HEK293 (cell line): Measurements from ENCODE around the gene RPS6KC1.

ENCODE experiments used
- CTCF ChIA-PET: fragments of 350-600 bp; formaldehyde crosslinking; extraction: SDS; loops from one replicate; lab custom pipeline; 2021; ENCODE audit warnings: antibody characterized with exemption; lab: Yijun Ruan, JAX
- POLR2A ChIA-PET: fragments of 300-600 bp; formaldehyde crosslinking; extraction: SDS; loops from one replicate; lab custom pipeline; 2020; ENCODE audit warnings: antibody characterized with exemption, inconsistent platforms; lab: Yijun Ruan, JAX
- H3K27ac ChIP-seq: fragments of 200-500 bp; sonication (Bioruptor generic); 2 replicates; pipeline ENCODE4 v1.5.1; 2014; ENCODE audit warnings: low read depth, low read length, control low read depth, inconsistent platforms; ENCODE audit errors: extremely low read depth
- H3K36me3 ChIP-seq, 2 experiments: fragments of 200-500 bp in 1 of 2; sonication (Bioruptor generic) in 1 of 2; 1 replicate in 1 of 2; 2 replicates in 1 of 2; pipeline ENCODE4 v1.5.1; 2014 to 2017; ENCODE audit warnings: inconsistent platforms in 2 of 2, low read length in 2 of 2; ENCODE audit not compliant: control insufficient read depth in 2 of 2, insufficient read depth in 1 of 2
- H3K4me1 ChIP-seq: fragments of 200-500 bp; sonication (Bioruptor generic); 2 replicates; pipeline ENCODE4 v1.5.1; 2014; ENCODE audit warnings: mild to moderate bottlenecking, low read length, inconsistent platforms; ENCODE audit not compliant: control insufficient read depth, insufficient read depth
- H3K4me3 ChIP-seq: 2 replicates; pipeline ENCODE4 v1.5.1; 2011; ENCODE audit warnings: low read depth, mild to moderate bottlenecking, control low read depth, low read length, moderate library complexity
- H3K9me3 ChIP-seq: fragments of 200-500 bp; sonication (Bioruptor generic); 2 replicates; pipeline ENCODE4 v1.5.1; 2014; ENCODE audit warnings: low read depth, low read length, inconsistent platforms; ENCODE audit not compliant: control insufficient read depth, insufficient read depth
- BCL11A ChIP-seq: fragments of 450-650 bp; formaldehyde crosslinking; IDR thresholded peaks from 2 replicates; pipeline ENCODE4 v1.5.1; 2016; ENCODE audit warnings: low read depth, missing biosample characterization, missing genetic modification characterization
- GLI4 ChIP-seq: fragments of 450-650 bp; formaldehyde crosslinking; IDR thresholded peaks from 2 replicates; pipeline ENCODE4 v1.5.1; 2016; ENCODE audit warnings: missing biosample characterization, missing genetic modification characterization
- ZBTB21 ChIP-seq: fragments of 450-650 bp; formaldehyde crosslinking; IDR thresholded peaks from 2 replicates; pipeline ENCODE4 v1.5.1; 2017; ENCODE audit warnings: missing biosample characterization, missing genetic modification characterization
- ZBTB7A ChIP-seq: fragments of 450-650 bp; formaldehyde crosslinking; IDR thresholded peaks from 2 replicates; pipeline ENCODE4 v1.5.1; 2016; ENCODE audit warnings: low read depth, missing biosample characterization, missing genetic modification characterization
- ZNF112 ChIP-seq: fragments of 450-650 bp; formaldehyde crosslinking; IDR thresholded peaks from 2 replicates; pipeline ENCODE4 v1.5.0; 2017; ENCODE audit warnings: missing biosample characterization, missing genetic modification characterization
- ZNF133 ChIP-seq: fragments of 450-650 bp; formaldehyde crosslinking; IDR thresholded peaks from 2 replicates; pipeline ENCODE4 v1.5.1; 2016; ENCODE audit warnings: missing biosample characterization, missing genetic modification characterization
- ZNF184 ChIP-seq: fragments of 450-650 bp; IDR thresholded peaks from 2 replicates; pipeline ENCODE4 v1.5.1; 2018; ENCODE audit warnings: missing biosample characterization, mild to moderate bottlenecking, missing genetic modification characterization
- ZNF311 ChIP-seq: fragments of 450-650 bp; formaldehyde crosslinking; IDR thresholded peaks from 2 replicates; pipeline ENCODE4 v1.5.1; 2017; ENCODE audit warnings: missing biosample characterization, missing genetic modification characterization, borderline replicate concordance
- ZNF521 ChIP-seq: fragments of 450-650 bp; formaldehyde crosslinking; IDR thresholded peaks from 2 replicates; pipeline ENCODE4 v1.5.1; 2017; ENCODE audit warnings: missing biosample characterization, mild to moderate bottlenecking, missing genetic modification characterization
- ZNF571 ChIP-seq: fragments of 450-650 bp; formaldehyde crosslinking; IDR thresholded peaks from 2 replicates; pipeline ENCODE4 v1.5.0; 2017; ENCODE audit warnings: missing biosample characterization, missing genetic modification characterization
- ZNF629 ChIP-seq: fragments of 450-650 bp; formaldehyde crosslinking; IDR thresholded peaks from 2 replicates; pipeline ENCODE4 v1.5.1; 2017; ENCODE audit warnings: missing biosample characterization, missing genetic modification characterization
- ZNF658 ChIP-seq: fragments of 450-650 bp; formaldehyde crosslinking; IDR thresholded peaks from 2 replicates; pipeline ENCODE4; 2016; ENCODE audit warnings: missing biosample characterization, missing genetic modification characterization
- ZNF664 ChIP-seq: fragments of 450-650 bp; formaldehyde crosslinking; IDR thresholded peaks from 2 replicates; pipeline ENCODE4 v1.5.1; 2016; ENCODE audit warnings: missing biosample characterization, missing genetic modification characterization
- ZNF777 ChIP-seq: fragments of 450-650 bp; formaldehyde crosslinking; IDR thresholded peaks from 2 replicates; pipeline ENCODE4 v1.5.1; 2017; ENCODE audit warnings: missing biosample characterization, missing genetic modification characterization, borderline replicate concordance
- ZNF792 ChIP-seq: fragments of 450-650 bp; formaldehyde crosslinking; IDR thresholded peaks from 2 replicates; pipeline ENCODE4 v1.5.1; 2016; ENCODE audit warnings: missing biosample characterization, missing genetic modification characterization
- ZNF843 ChIP-seq: fragments of 450-650 bp; formaldehyde crosslinking; IDR thresholded peaks from 2 replicates; pipeline ENCODE4 v1.5.1; 2016; ENCODE audit warnings: missing biosample characterization, missing genetic modification characterization
- ZSCAN23 ChIP-seq: fragments of 450-650 bp; formaldehyde crosslinking; IDR thresholded peaks from 2 replicates; pipeline ENCODE4 v1.5.1; 2016; ENCODE audit warnings: missing biosample characterization, missing genetic modification characterization
- TF ChIP-seq, protein P1 (sequence below): fragments of 450-650 bp; formaldehyde crosslinking; IDR thresholded peaks from 2 replicates; pipeline ENCODE4 v1.5.1; 2017; ENCODE audit warnings: missing biosample characterization, missing genetic modification characterization
- TF ChIP-seq, protein P2 (sequence below): fragments of 450-650 bp; formaldehyde crosslinking; IDR thresholded peaks from 2 replicates; pipeline ENCODE4 v1.5.1; 2016; ENCODE audit warnings: missing biosample characterization, missing genetic modification characterization, low read depth
- TF ChIP-seq, protein P3 (sequence below): fragments of 450-650 bp; formaldehyde crosslinking; IDR thresholded peaks from 2 replicates; pipeline ENCODE4 v1.5.1; 2016; ENCODE audit warnings: missing biosample characterization, missing genetic modification characterization
- TF ChIP-seq, protein P4 (sequence below): fragments of 450-650 bp; formaldehyde crosslinking; IDR thresholded peaks from 2 replicates; pipeline ENCODE4 v1.5.1; 2016; ENCODE audit warnings: missing biosample characterization, missing genetic modification characterization
- TF ChIP-seq, protein P5 (sequence below): fragments of 450-650 bp; formaldehyde crosslinking; IDR thresholded peaks from 2 replicates; pipeline ENCODE4 v1.5.1; 2017; ENCODE audit warnings: missing biosample characterization, missing genetic modification characterization
- TF ChIP-seq, protein P6 (sequence below): fragments of 450-650 bp; formaldehyde crosslinking; IDR thresholded peaks from 2 replicates; pipeline ENCODE4 v1.5.1; 2016; ENCODE audit warnings: missing biosample characterization, missing genetic modification characterization

Gene RPS6KC1, protein sequence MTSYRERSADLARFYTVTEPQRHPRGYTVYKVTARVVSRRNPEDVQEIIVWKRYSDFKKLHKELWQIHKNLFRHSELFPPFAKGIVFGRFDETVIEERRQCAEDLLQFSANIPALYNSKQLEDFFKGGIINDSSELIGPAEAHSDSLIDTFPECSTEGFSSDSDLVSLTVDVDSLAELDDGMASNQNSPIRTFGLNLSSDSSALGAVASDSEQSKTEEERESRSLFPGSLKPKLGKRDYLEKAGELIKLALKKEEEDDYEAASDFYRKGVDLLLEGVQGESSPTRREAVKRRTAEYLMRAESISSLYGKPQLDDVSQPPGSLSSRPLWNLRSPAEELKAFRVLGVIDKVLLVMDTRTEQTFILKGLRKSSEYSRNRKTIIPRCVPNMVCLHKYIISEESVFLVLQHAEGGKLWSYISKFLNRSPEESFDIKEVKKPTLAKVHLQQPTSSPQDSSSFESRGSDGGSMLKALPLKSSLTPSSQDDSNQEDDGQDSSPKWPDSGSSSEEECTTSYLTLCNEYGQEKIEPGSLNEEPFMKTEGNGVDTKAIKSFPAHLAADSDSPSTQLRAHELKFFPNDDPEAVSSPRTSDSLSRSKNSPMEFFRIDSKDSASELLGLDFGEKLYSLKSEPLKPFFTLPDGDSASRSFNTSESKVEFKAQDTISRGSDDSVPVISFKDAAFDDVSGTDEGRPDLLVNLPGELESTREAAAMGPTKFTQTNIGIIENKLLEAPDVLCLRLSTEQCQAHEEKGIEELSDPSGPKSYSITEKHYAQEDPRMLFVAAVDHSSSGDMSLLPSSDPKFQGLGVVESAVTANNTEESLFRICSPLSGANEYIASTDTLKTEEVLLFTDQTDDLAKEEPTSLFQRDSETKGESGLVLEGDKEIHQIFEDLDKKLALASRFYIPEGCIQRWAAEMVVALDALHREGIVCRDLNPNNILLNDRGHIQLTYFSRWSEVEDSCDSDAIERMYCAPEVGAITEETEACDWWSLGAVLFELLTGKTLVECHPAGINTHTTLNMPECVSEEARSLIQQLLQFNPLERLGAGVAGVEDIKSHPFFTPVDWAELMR

DNA sequence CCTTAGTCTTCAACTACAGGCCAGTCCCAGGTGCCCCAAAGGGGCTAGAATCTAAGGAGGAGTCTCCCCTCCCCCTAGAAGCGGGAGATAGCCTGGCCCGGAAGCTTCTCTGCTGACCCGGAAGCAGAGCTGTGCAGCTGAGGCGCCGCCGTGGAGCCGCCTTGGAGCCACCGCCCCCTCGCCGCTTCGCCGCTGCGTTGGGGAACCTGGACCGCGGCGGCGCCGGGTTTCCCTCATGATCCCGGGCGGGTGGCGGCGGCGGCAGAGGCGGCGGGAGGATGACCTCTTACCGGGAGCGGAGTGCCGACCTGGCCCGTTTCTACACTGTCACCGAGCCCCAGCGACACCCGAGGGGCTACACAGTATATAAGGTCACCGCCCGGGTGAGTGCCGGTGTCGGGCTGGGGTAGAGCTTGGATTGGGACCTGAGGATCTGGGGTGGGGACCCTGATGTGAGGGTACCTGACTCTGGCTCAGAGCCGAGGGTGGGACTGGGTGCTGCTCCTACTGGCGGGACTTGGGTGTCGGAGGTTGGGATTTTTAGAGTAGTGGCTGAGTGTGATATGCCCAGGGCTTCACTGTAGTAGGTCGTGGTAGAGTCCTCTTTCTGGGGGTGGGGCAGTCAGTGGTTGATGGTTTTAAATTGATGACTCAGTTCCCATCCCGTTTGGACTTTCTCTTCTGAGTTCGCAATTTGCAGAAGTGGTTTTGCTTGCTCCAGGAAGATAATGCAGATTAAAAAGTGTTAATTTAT is at the start of gene RPS6KC1:
RPS6KC1 (plus strand) TSS at position 115 of the 754 bp plus-strand sequence; CDS start at position 279, 164 bp downstream.
- H3K27ac ChIP-seq: peak within 1 kb of the TSS; percentile 42; the same call in 1 of the 2 replicates
- ChIA-PET CTCF (interaction anchor here (0.7 kb wide), 1 partner anchor 17 kb away, joined by 3 read pairs; no protein-coding TSS in a partner anchor), POLR2A (interaction anchor here (0.9 to 1.1 kb wide), 2 partner anchors 20 to 99 kb away, joined by 3 read pairs; no protein-coding TSS in a partner anchor)
- no peaks in the 10 kb centered on the region for H3K4me1 ChIP-seq
- no peaks in the 10 kb centered on the region for H3K36me3 ChIP-seq
- peak within 1 kb of the TSS; percentile 90 for H3K4me3 ChIP-seq
- no peaks in the 10 kb centered on the region for H3K9me3 ChIP-seq
- TF ChIP-seq, protein P1, sequence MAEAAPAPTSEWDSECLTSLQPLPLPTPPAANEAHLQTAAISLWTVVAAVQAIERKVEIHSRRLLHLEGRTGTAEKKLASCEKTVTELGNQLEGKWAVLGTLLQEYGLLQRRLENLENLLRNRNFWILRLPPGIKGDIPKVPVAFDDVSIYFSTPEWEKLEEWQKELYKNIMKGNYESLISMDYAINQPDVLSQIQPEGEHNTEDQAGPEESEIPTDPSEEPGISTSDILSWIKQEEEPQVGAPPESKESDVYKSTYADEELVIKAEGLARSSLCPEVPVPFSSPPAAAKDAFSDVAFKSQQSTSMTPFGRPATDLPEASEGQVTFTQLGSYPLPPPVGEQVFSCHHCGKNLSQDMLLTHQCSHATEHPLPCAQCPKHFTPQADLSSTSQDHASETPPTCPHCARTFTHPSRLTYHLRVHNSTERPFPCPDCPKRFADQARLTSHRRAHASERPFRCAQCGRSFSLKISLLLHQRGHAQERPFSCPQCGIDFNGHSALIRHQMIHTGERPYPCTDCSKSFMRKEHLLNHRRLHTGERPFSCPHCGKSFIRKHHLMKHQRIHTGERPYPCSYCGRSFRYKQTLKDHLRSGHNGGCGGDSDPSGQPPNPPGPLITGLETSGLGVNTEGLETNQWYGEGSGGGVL (tag by site-specific recombination): peak; percentile 80
- TF ChIP-seq ZBTB7A: peak; percentile 41; the same call in 1 of the 2 replicates
- 0 out of 2 replicates have a peak, but pooled peaks have one; percentile 29 for TF ChIP-seq ZBTB21 (tag by site-specific recombination)
- TF ChIP-seq, protein P2, sequence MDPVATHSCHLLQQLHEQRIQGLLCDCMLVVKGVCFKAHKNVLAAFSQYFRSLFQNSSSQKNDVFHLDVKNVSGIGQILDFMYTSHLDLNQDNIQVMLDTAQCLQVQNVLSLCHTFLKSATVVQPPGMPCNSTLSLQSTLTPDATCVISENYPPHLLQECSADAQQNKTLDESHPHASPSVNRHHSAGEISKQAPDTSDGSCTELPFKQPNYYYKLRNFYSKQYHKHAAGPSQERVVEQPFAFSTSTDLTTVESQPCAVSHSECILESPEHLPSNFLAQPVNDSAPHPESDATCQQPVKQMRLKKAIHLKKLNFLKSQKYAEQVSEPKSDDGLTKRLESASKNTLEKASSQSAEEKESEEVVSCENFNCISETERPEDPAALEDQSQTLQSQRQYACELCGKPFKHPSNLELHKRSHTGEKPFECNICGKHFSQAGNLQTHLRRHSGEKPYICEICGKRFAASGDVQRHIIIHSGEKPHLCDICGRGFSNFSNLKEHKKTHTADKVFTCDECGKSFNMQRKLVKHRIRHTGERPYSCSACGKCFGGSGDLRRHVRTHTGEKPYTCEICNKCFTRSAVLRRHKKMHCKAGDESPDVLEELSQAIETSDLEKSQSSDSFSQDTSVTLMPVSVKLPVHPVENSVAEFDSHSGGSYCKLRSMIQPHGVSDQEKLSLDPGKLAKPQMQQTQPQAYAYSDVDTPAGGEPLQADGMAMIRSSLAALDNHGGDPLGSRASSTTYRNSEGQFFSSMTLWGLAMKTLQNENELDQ (tag by site-specific recombination): no peak
- TF ChIP-seq, protein P3, sequence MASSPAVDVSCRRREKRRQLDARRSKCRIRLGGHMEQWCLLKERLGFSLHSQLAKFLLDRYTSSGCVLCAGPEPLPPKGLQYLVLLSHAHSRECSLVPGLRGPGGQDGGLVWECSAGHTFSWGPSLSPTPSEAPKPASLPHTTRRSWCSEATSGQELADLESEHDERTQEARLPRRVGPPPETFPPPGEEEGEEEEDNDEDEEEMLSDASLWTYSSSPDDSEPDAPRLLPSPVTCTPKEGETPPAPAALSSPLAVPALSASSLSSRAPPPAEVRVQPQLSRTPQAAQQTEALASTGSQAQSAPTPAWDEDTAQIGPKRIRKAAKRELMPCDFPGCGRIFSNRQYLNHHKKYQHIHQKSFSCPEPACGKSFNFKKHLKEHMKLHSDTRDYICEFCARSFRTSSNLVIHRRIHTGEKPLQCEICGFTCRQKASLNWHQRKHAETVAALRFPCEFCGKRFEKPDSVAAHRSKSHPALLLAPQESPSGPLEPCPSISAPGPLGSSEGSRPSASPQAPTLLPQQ (tag by site-specific recombination): 0 out of 2 replicates have a peak, but pooled peaks have one; percentile 40
- TF ChIP-seq, protein P4, sequence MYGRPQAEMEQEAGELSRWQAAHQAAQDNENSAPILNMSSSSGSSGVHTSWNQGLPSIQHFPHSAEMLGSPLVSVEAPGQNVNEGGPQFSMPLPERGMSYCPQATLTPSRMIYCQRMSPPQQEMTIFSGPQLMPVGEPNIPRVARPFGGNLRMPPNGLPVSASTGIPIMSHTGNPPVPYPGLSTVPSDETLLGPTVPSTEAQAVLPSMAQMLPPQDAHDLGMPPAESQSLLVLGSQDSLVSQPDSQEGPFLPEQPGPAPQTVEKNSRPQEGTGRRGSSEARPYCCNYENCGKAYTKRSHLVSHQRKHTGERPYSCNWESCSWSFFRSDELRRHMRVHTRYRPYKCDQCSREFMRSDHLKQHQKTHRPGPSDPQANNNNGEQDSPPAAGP (tag by site-specific recombination): no peak; the same call in 1 of the 2 replicates
- TF ChIP-seq ZNF521 (tag by site-specific recombination): no peak
- TF ChIP-seq ZNF664 (tag by site-specific recombination): no peak
- no peak for TF ChIP-seq BCL11A (tag by site-specific recombination)
- TF ChIP-seq ZNF571: no peak
- TF ChIP-seq, protein P5, sequence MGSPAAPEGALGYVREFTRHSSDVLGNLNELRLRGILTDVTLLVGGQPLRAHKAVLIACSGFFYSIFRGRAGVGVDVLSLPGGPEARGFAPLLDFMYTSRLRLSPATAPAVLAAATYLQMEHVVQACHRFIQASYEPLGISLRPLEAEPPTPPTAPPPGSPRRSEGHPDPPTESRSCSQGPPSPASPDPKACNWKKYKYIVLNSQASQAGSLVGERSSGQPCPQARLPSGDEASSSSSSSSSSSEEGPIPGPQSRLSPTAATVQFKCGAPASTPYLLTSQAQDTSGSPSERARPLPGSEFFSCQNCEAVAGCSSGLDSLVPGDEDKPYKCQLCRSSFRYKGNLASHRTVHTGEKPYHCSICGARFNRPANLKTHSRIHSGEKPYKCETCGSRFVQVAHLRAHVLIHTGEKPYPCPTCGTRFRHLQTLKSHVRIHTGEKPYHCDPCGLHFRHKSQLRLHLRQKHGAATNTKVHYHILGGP (tag by site-specific recombination): no peak
- no peak for TF ChIP-seq ZNF658
- TF ChIP-seq ZSCAN23: no peak
- TF ChIP-seq ZNF792 (tag by site-specific recombination): 0 out of 2 replicates have a peak, but pooled peaks have one; percentile 38
- no peak for TF ChIP-seq GLI4 (tag by site-specific recombination)
- TF ChIP-seq, protein P6, sequence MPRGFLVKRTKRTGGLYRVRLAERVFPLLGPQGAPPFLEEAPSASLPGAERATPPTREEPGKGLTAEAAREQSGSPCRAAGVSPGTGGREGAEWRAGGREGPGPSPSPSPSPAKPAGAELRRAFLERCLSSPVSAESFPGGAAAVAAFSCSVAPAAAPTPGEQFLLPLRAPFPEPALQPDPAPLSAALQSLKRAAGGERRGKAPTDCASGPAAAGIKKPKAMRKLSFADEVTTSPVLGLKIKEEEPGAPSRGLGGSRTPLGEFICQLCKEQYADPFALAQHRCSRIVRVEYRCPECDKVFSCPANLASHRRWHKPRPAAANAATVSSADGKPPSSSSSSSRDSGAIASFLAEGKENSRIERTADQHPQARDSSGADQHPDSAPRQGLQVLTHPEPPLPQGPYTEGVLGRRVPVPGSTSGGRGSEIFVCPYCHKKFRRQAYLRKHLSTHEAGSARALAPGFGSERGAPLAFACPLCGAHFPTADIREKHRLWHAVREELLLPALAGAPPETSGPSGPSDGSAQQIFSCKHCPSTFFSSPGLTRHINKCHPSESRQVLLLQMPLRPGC (tag by site-specific recombination): no peak
- no peak for TF ChIP-seq ZNF184 (tag by site-specific recombination)
- no peak for TF ChIP-seq ZNF133 (tag by site-specific recombination)
- no peak for TF ChIP-seq ZNF112 (tag by site-specific recombination)
- TF ChIP-seq ZNF629 (tag by site-specific recombination): peak; percentile 48; the same call in 1 of the 2 replicates
- TF ChIP-seq ZNF843: no peak
- no peak for TF ChIP-seq ZNF311
- no peak for TF ChIP-seq ZNF777 (tag by site-specific recombination)
